Activated T-helper 1 cell treated with anti-CD3 and anti-CD28 coated beads, Interleukin-12 subunit alpha, Interleukin-12 subunit beta, Interleukin-2, Interleukin-4 antibody, amounts not matched to agents 30 ng/mL and 10 ng/mL and 1 ng/mL, durations not matched to agents 14 hours and 24 hours and 36 hours (primary cell): ENCODE data around the gene NEDD8. TPM values are rescaled to one million over a fixed set of nuclear protein-coding genes. Genes with fewer than 3 reads are reported as not detected.
A peak's percentile ranks its signal among the peaks of the same experiment; 100 is the strongest.

Experiments
- DNase-seq: peaks from one replicate; pipeline ENCODE4 v3.0.0; 2021; ENCODE audit warnings: low spot score
- H3K27ac Mint-ChIP-seq: one replicate; pipeline ENCODE4 v1.8.0; 2021; ENCODE audit warnings: mild to moderate bottlenecking, mixed read lengths
- H3K27me3 Mint-ChIP-seq: one replicate; pipeline ENCODE4 v1.8.0; 2022; ENCODE audit warnings: mild to moderate bottlenecking, moderate library complexity, mixed read lengths; ENCODE audit not compliant: insufficient read depth
- H3K36me3 Mint-ChIP-seq: one replicate; pipeline ENCODE4 v1.8.0; 2021; ENCODE audit warnings: low read depth, mixed read lengths
- H3K4me1 Mint-ChIP-seq: one replicate; pipeline ENCODE4 v1.8.0; 2021; ENCODE audit warnings: low read depth, mixed read lengths
- H3K4me3 Mint-ChIP-seq: one replicate; pipeline ENCODE4 v1.8.0; 2021; ENCODE audit warnings: mild to moderate bottlenecking, moderate library complexity, mixed read lengths
- H3K9me3 Mint-ChIP-seq: one replicate; pipeline ENCODE4 v1.8.0; 2021; ENCODE audit warnings: mixed read lengths
- intact Hi-C: fragments of 100-400 bp; cut with micrococcal nuclease; formaldehyde crosslinking; loops from one replicate; pipeline ENCODE4 v1.15.1; 2024
- total RNA-seq: library from RNA; stranded (reverse); gene quantifications from 2 replicates; pipeline ENCODE4 v1.2.3, GENCODE V29; 2022

The NEDD8 gene
- 177 and 185 TPM in 2 replicates for total RNA-seq

DNA sequence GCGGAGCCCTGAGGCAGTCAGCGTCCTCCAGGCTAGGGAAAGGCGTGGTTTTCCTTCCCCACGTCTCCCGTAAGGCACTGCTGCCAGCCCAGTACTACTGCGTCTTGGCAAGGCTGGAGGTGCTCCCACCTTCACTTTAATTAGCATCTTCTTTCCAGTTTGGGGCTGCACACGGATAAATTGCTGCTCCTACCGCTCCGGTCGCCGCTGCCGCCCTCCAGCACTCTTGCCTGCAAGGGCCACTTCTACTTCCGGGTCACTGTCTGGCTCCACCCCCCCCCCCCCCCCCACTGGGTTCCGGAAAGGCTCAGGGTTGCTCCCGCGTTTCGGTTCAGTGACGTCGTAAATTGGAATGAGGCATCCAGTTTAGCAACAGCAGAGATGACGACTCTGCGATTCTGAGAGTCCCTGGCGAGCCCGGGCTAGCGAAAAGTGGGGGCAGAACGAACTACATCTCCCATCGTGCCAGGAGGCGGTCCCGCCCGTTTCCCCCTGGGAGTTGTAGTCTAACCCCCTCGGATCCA is at the start of gene NEDD8:
Gene NEDD8, minus strand, starts transcription at position 247 of the 524 bp plus-strand sequence. Its CDS starts 100 bp downstream, at position 147.
- DNase-seq, result peak; percentile 84
- Mint-ChIP-seq H3K36me3 (peaks cover 34% of the 10 kb centered on the region), H3K4me3 (peak within 1 kb of the TSS; percentile 93), H3K27me3 (no peaks in the 10 kb centered on the region), H3K9me3 (no peaks in the 10 kb centered on the region), H3K4me1 (peaks cover 50% of the 10 kb centered on the region), H3K27ac (peak within 1 kb of the TSS; percentile 91)
- intact Hi-C loops, result loop anchor here (1.0 to 10.0 kb wide), 12 partner anchors 10 to 1137 kb away; partner anchors contain the start of genes ACIN1, C14orf119, IPO4 and IRF9

DNA sequence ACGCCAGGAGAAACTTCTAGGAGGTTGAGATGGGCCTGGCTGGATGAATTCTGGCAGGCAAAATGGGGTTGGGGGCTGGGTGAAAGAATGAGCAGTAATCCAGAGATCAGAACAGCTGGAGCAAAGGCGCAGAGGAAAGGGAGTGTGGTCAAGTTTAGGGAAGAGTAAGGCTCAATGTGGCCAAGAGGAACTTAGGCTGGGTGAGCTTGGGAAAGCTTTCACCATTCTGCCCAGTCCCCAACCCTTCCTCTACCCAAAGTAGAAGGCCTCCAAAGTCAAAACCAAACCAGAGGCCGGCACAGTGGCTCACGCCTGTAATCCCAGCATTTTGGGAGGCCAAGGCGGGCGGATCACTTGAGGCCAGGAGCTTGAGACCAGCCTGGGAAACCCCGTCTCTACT is 49.5 kb upstream of the NEDD8 start:
- H3K4me1 Mint-ChIP-seq, result peaks cover 30% of the 10 kb centered on the region
- H3K36me3 Mint-ChIP-seq, result peaks cover 6% of the 10 kb centered on the region
- peaks cover 10% of the 10 kb centered on the region for H3K27me3 Mint-ChIP-seq
- H3K27ac Mint-ChIP-seq, result no peak overlapping the region
- no peak overlapping the region for H3K4me3 Mint-ChIP-seq
- no peak for DNase-seq
- no peaks in the 10 kb centered on the region for H3K9me3 Mint-ChIP-seq
- intact Hi-C loops, result no loop called here

DNA sequence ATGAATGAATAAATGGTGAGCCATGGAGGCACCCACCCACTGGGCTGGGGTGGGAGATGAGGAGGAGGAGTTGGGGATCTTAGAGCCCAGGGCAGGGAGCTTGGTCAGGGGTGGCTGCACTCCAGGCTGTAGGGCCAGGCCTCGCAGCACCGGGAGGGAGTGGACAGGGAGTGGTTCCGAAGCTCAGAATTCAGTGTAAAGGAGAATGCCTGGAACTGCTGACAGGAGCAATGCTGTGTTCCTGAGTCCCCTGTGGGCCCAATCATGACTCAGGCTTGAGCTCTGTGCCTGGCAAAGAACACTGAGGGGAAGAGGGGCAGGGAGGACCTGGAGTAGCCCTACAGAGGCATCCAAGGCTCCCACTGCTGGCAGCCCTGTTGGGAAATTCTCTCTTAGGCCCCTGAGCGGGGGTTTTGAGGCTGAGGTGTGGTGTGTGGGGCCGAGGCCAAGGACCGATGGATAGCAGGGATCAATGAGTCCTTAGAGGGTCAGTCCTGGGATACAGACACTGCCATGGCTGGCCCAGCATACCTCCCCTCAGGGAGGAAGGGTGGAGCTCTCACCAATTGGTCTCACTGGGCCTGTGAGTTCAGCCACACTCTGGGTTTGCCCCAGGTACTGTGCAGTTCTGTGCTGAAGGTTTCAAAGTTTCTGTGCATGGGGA is 48.8 kb upstream of the NEDD8 start:
- Mint-ChIP-seq H3K27me3 (peaks cover 7% of the 10 kb centered on the region), H3K9me3 (no peaks in the 10 kb centered on the region), H3K4me3 (no peak overlapping the region), H3K4me1 (peaks cover 30% of the 10 kb centered on the region), H3K27ac (no peak overlapping the region), H3K36me3 (peaks cover 6% of the 10 kb centered on the region)
- no peak for DNase-seq
- intact Hi-C loops, result no loop called here

DNA sequence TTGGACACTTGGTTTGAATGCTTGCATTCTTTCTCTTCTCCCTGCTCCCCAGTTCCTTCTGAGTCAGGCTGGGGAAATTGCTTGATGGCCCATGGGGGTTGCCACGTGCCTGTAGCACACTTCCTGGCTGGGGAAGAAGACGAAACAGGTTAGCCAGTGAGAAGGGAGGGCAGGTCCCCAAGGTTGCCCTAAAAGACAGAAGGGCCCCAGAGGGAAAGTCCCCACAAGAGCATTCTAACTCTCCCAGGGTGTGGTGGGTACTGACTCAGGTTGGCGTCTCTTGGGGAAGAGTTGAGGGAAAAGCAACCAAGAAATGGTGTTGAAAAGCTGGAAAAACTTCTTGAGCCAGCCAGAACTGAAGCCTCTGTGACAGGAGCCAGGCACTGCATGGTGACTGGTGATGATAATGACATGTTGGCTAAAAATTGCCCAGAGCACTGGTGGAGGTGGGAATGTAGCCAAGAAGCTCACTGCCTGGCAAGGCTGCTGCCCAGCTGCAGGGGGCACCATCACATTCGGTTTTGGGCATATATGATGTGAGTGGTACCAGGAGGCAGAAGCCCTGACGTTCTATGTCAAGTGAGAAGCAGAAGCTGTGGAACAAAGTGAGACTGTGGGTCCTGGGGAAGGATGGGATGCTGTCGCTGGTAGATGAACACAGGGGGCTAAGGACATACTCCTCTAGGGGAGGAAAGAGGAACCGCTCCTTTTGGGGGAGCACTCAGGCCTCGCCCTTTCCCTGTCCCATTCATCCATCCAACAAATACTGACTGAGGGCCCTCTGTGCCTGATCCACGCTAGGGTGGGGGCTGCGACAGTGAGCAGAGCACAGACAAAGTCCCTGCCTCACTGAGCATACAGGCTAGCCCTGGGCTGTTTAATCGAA is 47.4 kb upstream of the NEDD8 start:
- peak; percentile 30 for DNase-seq
- Mint-ChIP-seq H3K27me3 (peaks cover 5% of the 10 kb centered on the region), H3K4me3 (no peak overlapping the region), H3K4me1 (peaks cover 35% of the 10 kb centered on the region), H3K36me3 (peaks cover 6% of the 10 kb centered on the region), H3K27ac (peak overlapping the region; percentile 72), H3K9me3 (no peaks in the 10 kb centered on the region)
- intact Hi-C loops, result loop anchor here (1.0 kb wide), 2 partner anchors 10 to 17 kb away; no protein-coding TSS in a partner anchor

DNA sequence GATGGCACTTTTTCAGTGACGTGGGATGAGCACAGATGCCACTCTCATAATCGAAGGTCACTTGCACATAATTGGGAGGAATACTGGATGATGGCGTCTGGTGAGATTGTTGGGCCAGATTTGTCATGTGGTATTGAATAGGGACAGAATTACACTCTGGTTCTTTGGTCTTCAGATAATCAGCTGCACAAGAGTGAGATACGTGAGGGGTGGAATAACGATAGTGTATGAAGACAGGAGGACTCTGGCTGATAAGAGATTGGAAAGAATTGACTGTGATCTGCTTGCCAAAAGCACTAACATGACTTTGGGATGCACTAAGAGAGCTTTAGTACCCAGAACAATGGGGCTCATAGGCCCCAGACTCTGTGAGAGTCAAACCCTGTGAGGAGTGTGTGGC is 46.3 kb upstream of the NEDD8 start:
- peak overlapping the region; percentile 65 for H3K27ac Mint-ChIP-seq
- H3K27me3 Mint-ChIP-seq, result peaks cover under 1% of the 10 kb centered on the region
- H3K4me3 Mint-ChIP-seq, result peak overlapping the region; percentile 35
- peaks cover 6% of the 10 kb centered on the region for H3K36me3 Mint-ChIP-seq
- H3K4me1 Mint-ChIP-seq, result peaks cover 46% of the 10 kb centered on the region
- DNase-seq, result no peak
- intact Hi-C loops, result no loop called here
- no peaks in the 10 kb centered on the region for H3K9me3 Mint-ChIP-seq

DNA sequence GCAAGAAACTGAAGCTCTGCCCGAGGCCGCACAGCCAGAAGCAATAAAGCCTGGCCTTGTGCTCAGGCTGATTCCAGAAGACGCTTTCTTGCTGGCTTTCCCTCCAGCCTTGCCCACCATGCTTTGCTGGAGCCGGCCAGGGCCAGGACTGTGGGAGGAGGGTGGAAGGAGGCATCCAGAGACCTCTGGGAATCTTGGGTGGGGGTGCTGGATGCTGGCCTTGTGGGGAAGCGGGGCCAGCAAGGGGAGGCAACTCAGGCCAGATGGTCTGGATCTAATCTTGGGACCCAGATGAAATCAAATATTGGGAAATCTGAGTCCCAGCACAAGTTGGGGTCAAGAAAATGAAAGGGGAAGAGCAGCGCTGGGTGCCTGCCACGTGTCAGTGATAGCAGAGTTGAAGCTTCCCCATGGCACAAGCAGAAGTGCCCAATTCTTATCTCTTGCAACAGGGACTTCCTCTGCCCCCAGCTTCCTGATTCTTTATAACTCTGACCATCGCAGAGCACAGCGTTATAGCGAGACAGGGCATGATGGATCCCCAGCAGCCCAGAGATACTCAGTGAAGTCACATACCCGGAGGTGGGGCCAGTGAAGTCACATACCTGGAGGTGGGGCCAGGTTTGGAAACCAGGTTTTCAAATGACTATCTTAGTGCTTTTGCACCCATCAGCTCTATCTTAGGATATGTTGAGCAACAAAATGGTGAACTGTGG is 45.6 kb upstream of the NEDD8 start:
- intact Hi-C loops, result no loop called here
- Mint-ChIP-seq H3K9me3 (no peaks in the 10 kb centered on the region), H3K36me3 (peaks cover 6% of the 10 kb centered on the region), H3K27me3 (no peaks in the 10 kb centered on the region), H3K4me1 (peaks cover 51% of the 10 kb centered on the region), H3K4me3 (no peak overlapping the region), H3K27ac (no peak overlapping the region)
- DNase-seq, result no peak

DNA sequence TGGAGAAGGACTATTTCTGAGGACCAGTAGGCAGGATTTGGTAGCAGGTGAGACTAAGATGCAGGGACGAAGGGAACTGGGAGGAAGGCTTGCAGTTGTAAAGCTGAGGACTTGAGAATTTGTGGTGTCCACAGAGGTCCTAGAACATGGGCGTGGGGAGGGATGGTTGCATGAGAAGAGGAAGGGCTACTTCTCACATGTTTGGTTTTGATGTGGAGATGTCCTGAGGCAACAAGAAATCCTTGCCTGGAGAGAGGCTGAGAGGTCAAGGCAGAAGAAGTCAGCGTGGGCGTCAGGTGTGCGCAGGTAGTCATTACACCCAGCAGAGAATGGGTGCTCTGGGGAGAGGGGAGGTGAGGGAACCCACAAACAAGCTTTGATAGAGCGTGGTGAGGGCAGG is 44.9 kb upstream of the NEDD8 start:
- no peak overlapping the region for H3K4me3 Mint-ChIP-seq
- DNase-seq, result no peak
- no peaks in the 10 kb centered on the region for H3K9me3 Mint-ChIP-seq
- peaks cover 58% of the 10 kb centered on the region for H3K4me1 Mint-ChIP-seq
- H3K27ac Mint-ChIP-seq, result no peak overlapping the region
- no peaks in the 10 kb centered on the region for H3K27me3 Mint-ChIP-seq
- intact Hi-C loops, result no loop called here
- peaks cover 6% of the 10 kb centered on the region for H3K36me3 Mint-ChIP-seq

DNA sequence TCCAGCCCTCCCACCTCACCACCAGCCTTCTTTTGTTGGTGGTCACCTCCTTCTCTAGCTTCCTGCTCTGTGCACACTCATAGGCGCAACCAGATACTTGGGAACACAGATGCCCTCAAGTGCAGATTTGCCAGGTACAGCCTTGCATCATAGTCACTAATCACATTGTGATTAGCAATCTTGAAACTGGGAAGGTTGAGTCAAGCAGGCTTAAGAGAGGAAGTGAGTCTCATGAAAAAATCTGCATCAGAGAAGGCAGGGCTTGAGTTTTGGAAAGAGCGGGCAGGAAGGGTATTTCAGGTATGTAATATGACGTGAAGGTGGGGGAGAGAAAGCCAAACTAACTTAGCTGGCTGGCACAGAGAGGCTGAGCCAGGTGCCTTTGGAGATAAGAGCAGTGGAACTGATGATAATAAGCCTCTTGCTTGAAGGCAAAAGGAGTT is 42.0 kb upstream of the NEDD8 start:
- peaks cover 61% of the 10 kb centered on the region for H3K4me1 Mint-ChIP-seq
- peak overlapping the region; percentile 11 for H3K4me3 Mint-ChIP-seq
- H3K9me3 Mint-ChIP-seq, result no peaks in the 10 kb centered on the region

DNA sequence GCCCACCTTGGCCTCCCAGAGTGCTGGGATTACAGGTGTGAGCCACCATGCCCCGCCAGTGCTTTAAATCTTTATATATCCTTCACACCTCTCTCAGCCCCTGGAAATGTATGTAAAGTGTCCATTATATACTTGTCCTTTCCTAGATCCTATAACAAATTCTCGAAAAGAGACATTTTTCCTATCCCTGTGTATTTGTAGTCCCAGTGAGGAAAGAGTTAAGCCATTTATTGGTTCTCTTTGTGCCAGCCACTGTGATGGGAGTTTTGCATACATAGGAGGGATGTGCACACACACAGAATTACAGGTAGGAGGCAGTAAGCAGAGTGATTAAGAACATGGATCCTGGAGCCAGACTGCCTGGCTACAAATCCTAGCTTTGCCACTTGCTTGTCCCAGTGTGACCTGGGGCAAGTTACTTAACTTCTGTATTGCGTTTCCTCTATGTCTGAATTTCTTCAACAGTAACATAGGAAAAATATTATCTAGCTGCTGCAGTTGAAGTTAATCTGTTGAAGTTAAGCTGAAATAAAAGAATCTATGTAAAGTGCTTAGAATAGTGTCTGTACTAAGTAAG is 41.3 kb upstream of the NEDD8 start:
- Mint-ChIP-seq H3K27ac (peak overlapping the region; percentile 82), H3K4me1 (peaks cover 55% of the 10 kb centered on the region), H3K36me3 (peaks cover 3% of the 10 kb centered on the region), H3K9me3 (no peaks in the 10 kb centered on the region), H3K27me3 (no peaks in the 10 kb centered on the region), H3K4me3 (peak overlapping the region; percentile 42)
- DNase-seq, result no peak
- intact Hi-C loops, result no loop called here

More for the DNA sequence above, 42.0 kb upstream of the NEDD8 start:
- Mint-ChIP-seq H3K36me3 (peaks cover 6% of the 10 kb centered on the region), H3K27ac (peak overlapping the region; percentile 82), H3K27me3 (no peaks in the 10 kb centered on the region)
- intact Hi-C loops, result loop anchor here (1.0 kb wide), 1 partner anchor 15 kb away; no protein-coding TSS in a partner anchor
- peak; percentile 45 for DNase-seq

DNA sequence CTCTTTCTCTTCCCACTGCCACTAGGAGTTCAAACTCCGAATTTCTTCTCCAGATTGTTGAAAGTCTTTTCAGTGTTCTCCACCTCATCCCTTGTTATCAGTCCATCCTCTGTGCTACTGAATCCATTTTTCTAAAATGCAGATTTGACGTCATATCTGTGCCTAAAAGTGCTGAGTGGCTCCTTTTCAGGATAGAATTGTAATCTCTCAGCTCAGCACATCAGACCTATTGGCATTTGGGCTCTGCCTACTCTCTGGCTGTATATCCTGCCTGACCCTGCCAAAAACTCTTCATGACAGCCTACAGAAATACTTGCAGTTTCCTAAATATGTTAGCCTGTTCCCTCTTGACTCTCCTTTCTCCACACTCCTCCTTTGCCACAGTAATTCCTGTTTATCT is 40.3 kb upstream of the NEDD8 start:
- Mint-ChIP-seq H3K4me3 (peak overlapping the region; percentile 93), H3K9me3 (no peaks in the 10 kb centered on the region), H3K36me3 (no peaks in the 10 kb centered on the region), H3K27me3 (no peaks in the 10 kb centered on the region), H3K27ac (peak overlapping the region; percentile 86), H3K4me1 (peaks cover 46% of the 10 kb centered on the region)
- intact Hi-C loops, result no loop called here
- no peak for DNase-seq

DNA sequence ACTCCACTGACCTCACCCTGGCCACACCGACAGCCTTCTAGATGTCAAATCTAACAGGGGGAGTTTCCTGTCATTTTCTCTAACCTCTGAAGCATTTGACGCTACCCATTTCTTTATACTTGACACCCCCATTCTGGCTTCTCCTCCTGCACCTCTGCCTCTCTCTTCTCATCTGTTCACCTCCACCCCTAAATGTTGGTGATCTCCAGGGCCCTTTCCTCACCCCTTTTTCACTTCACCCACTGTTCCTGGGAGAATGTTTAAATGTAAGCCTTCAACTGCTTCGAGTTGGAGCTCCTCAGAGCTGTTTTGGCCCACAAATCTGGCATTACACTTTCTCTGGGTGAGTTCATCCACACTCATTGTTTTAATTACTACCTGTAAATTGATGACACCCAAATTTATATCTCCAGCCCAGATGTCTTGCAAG is 39.7 kb upstream of the NEDD8 start:
- Mint-ChIP-seq H3K27ac (peak overlapping the region; percentile 86), H3K9me3 (no peaks in the 10 kb centered on the region)
- DNase-seq, result no peak

More for the DNA sequence above, 39.7 kb upstream of the NEDD8 start:
- intact Hi-C loops, result loop anchor here (1.0 kb wide), 8 partner anchors 27 to 170 kb away; partner anchors contain the start of genes CHMP4A, DHRS1, GMPR2 and IPO4
- Mint-ChIP-seq H3K4me3 (peak overlapping the region; percentile 93), H3K4me1 (peaks cover 52% of the 10 kb centered on the region), H3K36me3 (peaks cover 6% of the 10 kb centered on the region), H3K27me3 (no peaks in the 10 kb centered on the region)
